ENCODE measurements around the gene MB. TPM values are rescaled to one million over a fixed set of nuclear protein-coding genes. Genes with fewer than 3 reads are reported as not detected.

MB gene
- polyA plus RNA-seq, 3 donors = not detected

DNA sequence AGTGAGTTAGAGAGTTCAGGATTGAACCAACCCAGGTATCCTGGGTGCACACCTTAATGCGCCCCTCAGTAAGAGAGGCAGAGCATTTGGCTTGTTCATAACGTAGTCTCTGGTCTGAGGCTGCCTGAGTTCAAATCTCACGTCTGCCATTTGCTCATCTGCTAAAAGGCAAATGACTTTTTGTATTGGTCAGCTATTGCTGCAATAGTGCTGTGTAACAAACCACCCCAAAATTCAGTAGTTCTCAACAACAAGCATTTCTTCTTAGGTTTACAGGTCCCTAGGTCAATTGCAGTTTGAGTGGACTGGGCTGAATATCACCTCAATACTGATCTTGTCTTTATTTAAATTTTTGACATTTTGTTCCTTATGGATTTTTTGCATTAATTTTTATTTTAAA, 58.4 kb downstream of the MB start:
- H3K4me3 Mint-ChIP-seq = no peak overlapping the region
- Histone ChIP-seq H3K9ac (ENCODE audit: insufficient read depth, low read length, poor library complexity, severe bottlenecking) (no peak overlapping the region), H3K79me2 (ENCODE audit: insufficient read depth, low read length) (no peaks in the 10 kb centered on the region), H3K4me2 (replicated peaks; ENCODE audit: extremely low read depth, low read length, poor library complexity, severe bottlenecking) (no peak overlapping the region), H3K4me1 (ENCODE audit: control insufficient read depth in 1 of 2, insufficient read depth in 2 of 2, low read length in 2 of 2) (no peaks in the 10 kb centered on the region), H3K27ac (ENCODE audit: low read depth in 1 of 2, low read length in 2 of 2) (no peak overlapping the region), H3K36me3 (replicated peaks in 1 of 2; ENCODE audit: control insufficient read depth in 1 of 2, insufficient read depth in 2 of 2, low read length in 2 of 2) (no peaks in the 10 kb centered on the region), H3K9me3 (replicated peaks in 1 of 2; ENCODE audit: control insufficient read depth in 1 of 2, insufficient read depth in 1 of 2, low read length in 2 of 2) (no peaks in the 10 kb centered on the region), H4K20me1 (ENCODE audit: insufficient read depth, low read length) (no peaks in the 10 kb centered on the region), H3K27me3 (ENCODE audit: control insufficient read depth in 2 of 2, insufficient read depth in 2 of 2, low read length in 2 of 2) (peaks cover 0 to 3% of the 10 kb centered on the region in 2 donors), H3K4me3 (replicated peaks in 1 of 3; ENCODE audit: low read depth in 2 of 3, low read length in 3 of 3) (no peak overlapping the region), H2AFZ (ENCODE audit: insufficient read depth, low read depth, low read length, poor library complexity, severe bottlenecking) (no peak overlapping the region)
- peaks cover 0 to 2% (median 0%) of the 10 kb centered on the region in 7 donors for H3K9me3 Mint-ChIP-seq
- peaks cover 11% of the 10 kb centered on the region for H3K4me1 Mint-ChIP-seq
- H3K27me3 Mint-ChIP-seq (ENCODE audit: low read depth in 3 of 3) = peaks cover 8 to 26% (median 12%) of the 10 kb centered on the region in 3 donors
- DNase-seq = no peak
- TF ChIP-seq, protein P1, sequence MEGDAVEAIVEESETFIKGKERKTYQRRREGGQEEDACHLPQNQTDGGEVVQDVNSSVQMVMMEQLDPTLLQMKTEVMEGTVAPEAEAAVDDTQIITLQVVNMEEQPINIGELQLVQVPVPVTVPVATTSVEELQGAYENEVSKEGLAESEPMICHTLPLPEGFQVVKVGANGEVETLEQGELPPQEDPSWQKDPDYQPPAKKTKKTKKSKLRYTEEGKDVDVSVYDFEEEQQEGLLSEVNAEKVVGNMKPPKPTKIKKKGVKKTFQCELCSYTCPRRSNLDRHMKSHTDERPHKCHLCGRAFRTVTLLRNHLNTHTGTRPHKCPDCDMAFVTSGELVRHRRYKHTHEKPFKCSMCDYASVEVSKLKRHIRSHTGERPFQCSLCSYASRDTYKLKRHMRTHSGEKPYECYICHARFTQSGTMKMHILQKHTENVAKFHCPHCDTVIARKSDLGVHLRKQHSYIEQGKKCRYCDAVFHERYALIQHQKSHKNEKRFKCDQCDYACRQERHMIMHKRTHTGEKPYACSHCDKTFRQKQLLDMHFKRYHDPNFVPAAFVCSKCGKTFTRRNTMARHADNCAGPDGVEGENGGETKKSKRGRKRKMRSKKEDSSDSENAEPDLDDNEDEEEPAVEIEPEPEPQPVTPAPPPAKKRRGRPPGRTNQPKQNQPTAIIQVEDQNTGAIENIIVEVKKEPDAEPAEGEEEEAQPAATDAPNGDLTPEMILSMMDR (IDR thresholded peaks at IDR 0.05) = no peak
- intact Hi-C loops (cut with micrococcal nuclease) = no loop called here
- WGBS (ENCODE audit: insufficient coverage) = 100% methylated on average over 3 of the region's 3 CpGs
- H3K27ac Mint-ChIP-seq = no peak overlapping the region
- no peaks in the 10 kb centered on the region for H3K36me3 Mint-ChIP-seq

DNA sequence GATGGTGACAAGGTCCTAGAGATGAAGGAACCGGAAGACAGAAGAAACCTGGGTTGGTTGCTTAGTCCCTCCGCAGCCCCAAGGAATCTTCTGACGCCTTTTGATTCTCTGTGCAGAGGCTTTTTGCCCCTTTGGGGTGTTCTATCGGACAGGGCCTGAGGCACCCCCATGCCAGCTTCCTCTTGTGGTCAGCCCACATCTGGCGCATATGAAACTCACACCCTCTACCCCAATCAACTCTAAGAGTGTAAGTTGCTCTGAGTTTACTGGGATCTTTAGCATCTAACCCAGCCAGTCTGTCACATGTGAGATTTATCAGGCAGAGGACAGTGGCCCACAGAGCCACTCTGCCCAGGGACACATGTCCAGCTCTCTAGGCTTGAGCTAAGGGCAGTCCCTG, 59.1 kb downstream of the MB start:
- DNase-seq = no peak

More for the DNA sequence above, 59.1 kb downstream of the MB start:
- Histone ChIP-seq H3K9me3 (replicated peaks in 1 of 2; ENCODE audit: control insufficient read depth in 1 of 2, insufficient read depth in 1 of 2, low read length in 2 of 2) (no peaks in the 10 kb centered on the region), H3K9ac (ENCODE audit: insufficient read depth, low read length, poor library complexity, severe bottlenecking) (no peak overlapping the region), H4K20me1 (ENCODE audit: insufficient read depth, low read length) (no peaks in the 10 kb centered on the region), H3K27me3 (ENCODE audit: control insufficient read depth in 2 of 2, insufficient read depth in 2 of 2, low read length in 2 of 2) (peaks cover 0 to 3% of the 10 kb centered on the region in 2 donors), H3K4me2 (replicated peaks; ENCODE audit: extremely low read depth, low read length, poor library complexity, severe bottlenecking) (no peak overlapping the region), H3K36me3 (replicated peaks in 1 of 2; ENCODE audit: control insufficient read depth in 1 of 2, insufficient read depth in 2 of 2, low read length in 2 of 2) (no peaks in the 10 kb centered on the region), H3K79me2 (ENCODE audit: insufficient read depth, low read length) (no peaks in the 10 kb centered on the region), H3K4me1 (ENCODE audit: control insufficient read depth in 1 of 2, insufficient read depth in 2 of 2, low read length in 2 of 2) (no peaks in the 10 kb centered on the region), H3K4me3 (replicated peaks in 1 of 3; ENCODE audit: low read depth in 2 of 3, low read length in 3 of 3) (no peak overlapping the region), H3K27ac (ENCODE audit: low read depth in 1 of 2, low read length in 2 of 2) (no peak overlapping the region), H2AFZ (ENCODE audit: insufficient read depth, low read depth, low read length, poor library complexity, severe bottlenecking) (no peak overlapping the region)
- Mint-ChIP-seq H3K27ac (peak overlapping the region in 1 of 7 donors; percentile 32), H3K4me3 (no peak overlapping the region), H3K4me1 (peaks cover 6% of the 10 kb centered on the region), H3K36me3 (no peaks in the 10 kb centered on the region), H3K9me3 (peaks cover 0 to 2% (median 0%) of the 10 kb centered on the region in 7 donors), H3K27me3 (ENCODE audit: low read depth in 3 of 3) (peaks cover 8 to 29% (median 11%) of the 10 kb centered on the region in 3 donors)
- intact Hi-C loops (cut with micrococcal nuclease) = no loop called here
- WGBS (ENCODE audit: insufficient coverage) = 83% methylated on average over 3 of the region's 5 CpGs
- TF ChIP-seq, protein P1 (IDR thresholded peaks at IDR 0.05) = no peak

Other genes with a start within 250 kb of the MB start
- gene HMOX1, start 236.2 kb downstream of the MB start, polyA plus RNA-seq = 100 to 1,000 TPM; 180 to 233 (median 193) TPM
- gene MCM5, start 217.2 kb downstream of the MB start, polyA plus RNA-seq = 10 to 100 TPM; 23.4 to 39.8 (median 25.5) TPM
- under 1 TPM in 1 of 3 donors, not detected in 2; 0.29 TPM for gene RASD2, start 76.5 kb downstream of the MB start, polyA plus RNA-seq
- 10 to 100 TPM in 1 of 3 donors, 1 to 10 TPM in 2; 7.6 to 13.6 (median 9.1) TPM for gene APOL6, start 31.1 kb upstream of the MB start, polyA plus RNA-seq
- not detected for gene APOL5, start 100.5 kb upstream of the MB start, polyA plus RNA-seq